Calu3 (cell line): Measurements from ENCODE around the gene CHD1L. TPM values are rescaled to one million over a fixed set of nuclear protein-coding genes. Genes with fewer than 3 reads are reported as not detected.

Experiments used
- BruUV-seq: library from RNA; stranded (reverse); fragments of 400-500 nt; replicated peaks from 2 replicates; lab custom pipeline; 2021; lab: Mats Ljungman, UMichigan
- CTCF ChIA-PET: fragments of 300-600 bp; sonication (Branson Sonifier 250); formaldehyde crosslinking; loops from one replicate; lab custom pipeline; 2022; ENCODE audit warnings: antibody characterized with exemption; lab: Charles Lee
- DNase-seq: peaks from one replicate; pipeline ENCODE4 v3.0.0; 2022
- H3K27ac Mint-ChIP-seq: one replicate; pipeline ENCODE4 v1.8.0; 2022; ENCODE audit warnings: mixed read lengths; ENCODE audit not compliant: unreplicated experiment
- H3K27me3 Mint-ChIP-seq: one replicate; pipeline ENCODE4 v1.8.0; 2022; ENCODE audit warnings: mixed read lengths; ENCODE audit not compliant: unreplicated experiment
- H3K36me3 Mint-ChIP-seq: one replicate; pipeline ENCODE4 v1.8.0; 2022; ENCODE audit warnings: mild to moderate bottlenecking, moderate library complexity, mixed read lengths; ENCODE audit not compliant: insufficient read depth, unreplicated experiment
- H3K4me1 Mint-ChIP-seq: one replicate; pipeline ENCODE4 v1.8.0; 2022; ENCODE audit warnings: mild to moderate bottlenecking, low read depth, mixed read lengths; ENCODE audit not compliant: unreplicated experiment
- H3K4me3 Mint-ChIP-seq: one replicate; pipeline ENCODE4 v1.8.0; 2022; ENCODE audit warnings: mild to moderate bottlenecking, low read depth, moderate library complexity, mixed read lengths; ENCODE audit not compliant: unreplicated experiment
- H3K9me3 Mint-ChIP-seq: one replicate; pipeline ENCODE4 v1.8.0; 2022; ENCODE audit warnings: low read depth, mixed read lengths; ENCODE audit not compliant: unreplicated experiment
- CTCF ChIP-seq: fragments of 200-600 bp; IDR thresholded peaks from one replicate; pipeline ENCODE4 v1.8.0; 2022; ENCODE audit warnings: antibody characterized with exemption; ENCODE audit not compliant: unreplicated experiment
- intact Hi-C: fragments of 100-400 bp; cut with micrococcal nuclease; formaldehyde crosslinking; loops from one replicate; pipeline ENCODE4 v1.10.0; 2022; ENCODE audit not compliant: unreplicated experiment
- total RNA-seq: library from RNA; stranded (reverse); gene quantifications from 2 replicates; pipeline ENCODE4 v1.2.3, GENCODE V29; 2022

CHD1L gene
- total RNA-seq, 1 experiment from 2014 or later, result 34.2 TPM

- no peaks in the 10 kb centered on the region for H3K9me3 Mint-ChIP-seq
- intact Hi-C loops, result loop anchor here (2.0 kb wide), 3 partner anchors 221 to 621 kb away; no protein-coding TSS in a partner anchor
- no peak overlapping the region for H3K4me3 Mint-ChIP-seq
- no peak for TF ChIP-seq CTCF
- H3K27ac Mint-ChIP-seq, result no peak overlapping the region
- BruUV-seq, result no TSS peak
- peaks cover 7% of the 10 kb centered on the region for H3K36me3 Mint-ChIP-seq
- CTCF ChIA-PET, result no interaction called here
- DNase-seq, result no peak
- no peaks in the 10 kb centered on the region for H3K27me3 Mint-ChIP-seq
- peaks cover 9% of the 10 kb centered on the region for H3K4me1 Mint-ChIP-seq
Observed at GRCh38 chr1:147272042-147272441, 29.6 kb downstream of the CHD1L start.

- DNase-seq, result peak; percentile 43
- Mint-ChIP-seq H3K36me3 (peaks cover 7% of the 10 kb centered on the region), H3K9me3 (no peaks in the 10 kb centered on the region), H3K4me1 (peaks cover 9% of the 10 kb centered on the region), H3K27ac (no peak overlapping the region), H3K4me3 (no peak overlapping the region), H3K27me3 (no peaks in the 10 kb centered on the region)
- intact Hi-C loops, result loop anchor here (1.0 to 2.0 kb wide), 4 partner anchors 117 to 619 kb away; no protein-coding TSS in a partner anchor
- CTCF ChIA-PET, result interaction anchor here (0.7 to 2.2 kb wide), 9 partner anchors 21 to 619 kb away, joined by 3 to 27 read pairs (median 4); no protein-coding TSS in a partner anchor
- no TSS peak for BruUV-seq
- no peak for TF ChIP-seq CTCF
Observed at GRCh38 chr1:147273409-147274336, 31.2 kb downstream of the CHD1L start.

- no peak overlapping the region for H3K4me3 Mint-ChIP-seq
- H3K27ac Mint-ChIP-seq, result no peak overlapping the region
- no peak for DNase-seq
- H3K27me3 Mint-ChIP-seq, result no peaks in the 10 kb centered on the region
- H3K36me3 Mint-ChIP-seq, result no peaks in the 10 kb centered on the region
- no peaks in the 10 kb centered on the region for H3K9me3 Mint-ChIP-seq
- CTCF ChIA-PET, result no interaction called here
- TF ChIP-seq CTCF, result no peak
- no peaks in the 10 kb centered on the region for H3K4me1 Mint-ChIP-seq
- intact Hi-C loops, result no loop called here
- no TSS peak for BruUV-seq
Observed at GRCh38 chr1:147281950-147282349, 39.5 kb downstream of the CHD1L start.

GRCh38 chr1:147283011-147283410 lies 40.5 kb downstream of the CHD1L start:
- H3K4me3 Mint-ChIP-seq, result no peak overlapping the region
- no peaks in the 10 kb centered on the region for H3K4me1 Mint-ChIP-seq
- TF ChIP-seq CTCF, result no peak
- H3K9me3 Mint-ChIP-seq, result no peaks in the 10 kb centered on the region
- DNase-seq, result no peak
- BruUV-seq, result no TSS peak
- intact Hi-C loops, result no loop called here
- no peaks in the 10 kb centered on the region for H3K36me3 Mint-ChIP-seq
- H3K27me3 Mint-ChIP-seq, result no peaks in the 10 kb centered on the region
- H3K27ac Mint-ChIP-seq, result no peak overlapping the region
- CTCF ChIA-PET, result interaction anchor here (0.6 kb wide), 1 partner anchor 67 kb away, joined by 3 read pairs; no protein-coding TSS in a partner anchor
